Neural crest cell (in vitro differentiated cells): ENCODE data around the gene FRAS1. TPM values are rescaled to one million over a fixed set of nuclear protein-coding genes. Genes with fewer than 3 reads are reported as not detected.
A peak's percentile ranks its signal among the peaks of the same experiment; 100 is the strongest.

ENCODE experiments used
- DNase-seq: peaks from one replicate; pipeline ENCODE4 v3.0.0; 2021; ENCODE audit warnings: low read depth, mixed read lengths, low spot score
- H3K27ac Mint-ChIP-seq: one replicate; pipeline ENCODE4 v1.8.0; 2021; ENCODE audit warnings: mild to moderate bottlenecking, mixed read lengths; ENCODE audit not compliant: unreplicated experiment
- H3K27me3 Mint-ChIP-seq: 2 replicates; pipeline ENCODE4 v1.8.0; 2021; ENCODE audit warnings: low read depth, mild to moderate bottlenecking, mixed read lengths
- H3K36me3 Mint-ChIP-seq: 2 replicates; pipeline ENCODE4 v1.8.0; 2021; ENCODE audit warnings: low read depth, mild to moderate bottlenecking, mixed read lengths
- H3K4me1 Mint-ChIP-seq: 2 replicates; pipeline ENCODE4 v1.8.0; 2021; ENCODE audit warnings: mixed read lengths
- H3K4me3 Mint-ChIP-seq: one replicate; pipeline ENCODE4 v1.8.0; 2021; ENCODE audit warnings: mild to moderate bottlenecking, mixed read lengths
- H3K9me3 Mint-ChIP-seq: 2 replicates; pipeline ENCODE4 v1.8.0; 2021; ENCODE audit warnings: mixed read lengths
- total RNA-seq: library from RNA; stranded (reverse); gene quantifications from 2 replicates; pipeline ENCODE4 v1.2.1, GENCODE V29; 2021
- TF ChIP-seq, protein P1 (sequence below): fragments of 200-600 bp; sonication (generic); conservative IDR thresholded peaks from 2 replicates; pipeline ENCODE4 v1.5.0; 2021; ENCODE audit warnings: antibody characterized with exemption, mild to moderate bottlenecking

The FRAS1 gene
- total RNA-seq, 1 donor from 2014 or later = 8.4 TPM

DNA sequence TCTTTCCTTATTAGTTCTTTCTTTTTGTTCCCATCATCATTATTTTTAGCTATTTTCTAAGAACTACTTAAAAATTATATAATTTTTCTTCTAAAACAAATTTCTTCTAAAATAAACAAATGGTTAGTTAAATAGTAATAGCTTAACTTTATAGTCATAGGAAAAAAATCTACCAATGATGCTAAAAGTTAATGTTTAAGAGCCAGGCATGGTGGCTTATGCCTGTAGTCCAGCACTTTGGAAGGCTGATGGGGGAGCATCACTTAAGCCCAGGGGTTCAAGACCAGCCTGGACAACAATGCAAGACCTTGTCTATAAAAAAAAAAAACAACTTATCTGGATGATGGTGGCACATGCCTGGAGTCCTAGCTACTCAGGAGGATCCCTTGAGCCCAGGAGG is 367.3 kb downstream of the FRAS1 start:
- H3K9me3 Mint-ChIP-seq = peaks cover 1% of the 10 kb centered on the region
- no peaks in the 10 kb centered on the region for H3K27me3 Mint-ChIP-seq
- no peak overlapping the region for H3K27ac Mint-ChIP-seq
- H3K4me1 Mint-ChIP-seq = no peaks in the 10 kb centered on the region
- H3K36me3 Mint-ChIP-seq = peaks cover 14% of the 10 kb centered on the region
- TF ChIP-seq, protein P1, sequence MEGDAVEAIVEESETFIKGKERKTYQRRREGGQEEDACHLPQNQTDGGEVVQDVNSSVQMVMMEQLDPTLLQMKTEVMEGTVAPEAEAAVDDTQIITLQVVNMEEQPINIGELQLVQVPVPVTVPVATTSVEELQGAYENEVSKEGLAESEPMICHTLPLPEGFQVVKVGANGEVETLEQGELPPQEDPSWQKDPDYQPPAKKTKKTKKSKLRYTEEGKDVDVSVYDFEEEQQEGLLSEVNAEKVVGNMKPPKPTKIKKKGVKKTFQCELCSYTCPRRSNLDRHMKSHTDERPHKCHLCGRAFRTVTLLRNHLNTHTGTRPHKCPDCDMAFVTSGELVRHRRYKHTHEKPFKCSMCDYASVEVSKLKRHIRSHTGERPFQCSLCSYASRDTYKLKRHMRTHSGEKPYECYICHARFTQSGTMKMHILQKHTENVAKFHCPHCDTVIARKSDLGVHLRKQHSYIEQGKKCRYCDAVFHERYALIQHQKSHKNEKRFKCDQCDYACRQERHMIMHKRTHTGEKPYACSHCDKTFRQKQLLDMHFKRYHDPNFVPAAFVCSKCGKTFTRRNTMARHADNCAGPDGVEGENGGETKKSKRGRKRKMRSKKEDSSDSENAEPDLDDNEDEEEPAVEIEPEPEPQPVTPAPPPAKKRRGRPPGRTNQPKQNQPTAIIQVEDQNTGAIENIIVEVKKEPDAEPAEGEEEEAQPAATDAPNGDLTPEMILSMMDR = no peak
- no peak overlapping the region for H3K4me3 Mint-ChIP-seq
- no peak for DNase-seq

DNA sequence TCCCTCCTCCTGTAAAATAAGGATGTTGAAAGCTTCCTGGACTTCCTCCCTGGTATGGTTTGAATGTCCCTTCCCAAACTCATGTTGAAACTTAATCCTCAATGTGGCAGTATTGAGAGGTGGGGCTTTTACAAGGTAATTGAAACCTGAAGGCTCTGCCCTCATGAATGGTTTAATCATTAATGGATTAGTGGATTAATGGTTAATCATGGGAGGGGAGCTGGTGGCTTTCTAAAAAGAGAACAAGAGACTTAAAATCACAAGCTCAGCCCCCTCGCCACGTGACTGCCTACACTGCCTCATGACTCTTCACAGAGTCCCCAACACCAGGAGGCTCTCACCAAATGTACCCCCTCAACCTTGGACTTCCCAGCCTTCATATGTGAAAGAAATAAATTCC is 369.8 kb downstream of the FRAS1 start:
- H3K9me3 Mint-ChIP-seq = no peaks in the 10 kb centered on the region
- peaks cover 5% of the 10 kb centered on the region for H3K36me3 Mint-ChIP-seq
- H3K27me3 Mint-ChIP-seq = no peaks in the 10 kb centered on the region
- TF ChIP-seq, protein P1 = no peak
- no peak for DNase-seq
- H3K4me1 Mint-ChIP-seq = no peaks in the 10 kb centered on the region
- H3K4me3 Mint-ChIP-seq = no peak overlapping the region
- no peak overlapping the region for H3K27ac Mint-ChIP-seq

DNA sequence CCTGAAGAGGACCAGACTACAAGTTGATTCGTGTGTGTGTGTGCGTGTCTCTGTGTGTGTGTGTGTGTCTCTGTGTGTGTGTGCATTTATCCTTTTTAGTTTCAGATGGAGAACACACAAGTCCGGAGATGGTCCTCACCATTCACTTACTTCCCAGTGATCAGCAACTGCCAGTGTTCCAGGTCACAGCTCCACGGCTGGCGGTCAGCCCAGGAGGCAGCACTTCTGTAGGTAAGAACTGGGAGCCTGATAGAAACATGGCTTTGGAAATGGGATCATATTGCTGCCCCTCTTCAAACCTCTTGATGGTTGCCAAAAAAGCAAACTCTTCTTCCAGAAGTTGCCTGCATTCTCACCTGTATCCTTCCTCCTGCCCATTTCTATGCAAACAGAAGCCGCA is 371.9 kb downstream of the FRAS1 start:
- Mint-ChIP-seq H3K4me1 (peaks cover 6% of the 10 kb centered on the region), H3K36me3 (no peaks in the 10 kb centered on the region), H3K4me3 (no peak overlapping the region), H3K27me3 (no peaks in the 10 kb centered on the region), H3K9me3 (no peaks in the 10 kb centered on the region), H3K27ac (no peak overlapping the region)
- DNase-seq = no peak
- TF ChIP-seq, protein P1 = no peak

DNA sequence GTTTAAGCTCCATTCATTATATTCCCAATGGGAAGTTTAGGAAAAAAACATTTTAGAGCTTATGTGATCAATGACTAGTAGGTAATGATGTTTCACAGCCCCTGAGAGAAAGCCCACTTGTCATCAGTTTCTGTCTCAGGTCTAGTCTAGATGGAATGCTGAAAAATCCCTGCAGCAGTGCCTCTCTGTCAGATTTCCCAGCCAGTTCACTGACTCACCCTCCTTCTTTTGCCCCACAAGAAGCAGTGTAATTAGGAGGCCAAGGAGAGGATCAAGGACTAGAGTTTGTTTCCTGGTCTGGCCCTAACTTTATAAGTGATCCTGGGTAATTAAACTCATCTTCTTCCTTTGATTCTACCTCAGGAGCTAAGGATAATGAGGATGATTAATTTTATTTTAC is 375.8 kb downstream of the FRAS1 start:
- H3K27ac Mint-ChIP-seq = peak overlapping the region; percentile 32
- H3K36me3 Mint-ChIP-seq = no peaks in the 10 kb centered on the region
- H3K9me3 Mint-ChIP-seq = no peaks in the 10 kb centered on the region
- no peak for DNase-seq
- TF ChIP-seq, protein P1 = no peak
- H3K4me1 Mint-ChIP-seq = peaks cover 6% of the 10 kb centered on the region
- no peak overlapping the region for H3K4me3 Mint-ChIP-seq
- no peaks in the 10 kb centered on the region for H3K27me3 Mint-ChIP-seq

DNA sequence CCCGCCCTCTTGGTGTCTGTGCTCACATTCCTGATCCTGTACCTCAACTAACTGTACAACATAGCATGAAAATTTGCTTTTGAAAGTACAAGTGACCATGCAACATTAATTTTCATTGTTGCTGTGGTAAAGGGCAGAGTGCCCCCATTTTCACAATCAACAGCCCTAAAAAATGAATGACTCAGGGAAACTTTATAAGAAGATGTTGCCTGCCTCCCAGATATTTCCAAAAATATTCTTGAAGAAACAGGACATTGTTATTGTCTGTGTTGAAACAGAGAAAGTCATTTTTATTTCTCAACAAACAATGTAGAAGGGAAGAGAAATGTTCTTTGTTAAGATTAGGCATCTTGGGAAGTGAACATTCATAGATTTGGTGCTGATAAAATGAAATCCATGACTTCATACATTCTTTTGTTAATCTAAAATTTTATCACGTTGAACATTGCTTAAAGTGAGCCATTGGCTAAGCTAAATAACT is 380.5 kb downstream of the FRAS1 start:
- Mint-ChIP-seq H3K9me3 (no peaks in the 10 kb centered on the region), H3K4me1 (peaks cover 6% of the 10 kb centered on the region), H3K36me3 (no peaks in the 10 kb centered on the region), H3K27me3 (no peaks in the 10 kb centered on the region), H3K27ac (no peak overlapping the region), H3K4me3 (no peak overlapping the region)
- no peak for DNase-seq
- TF ChIP-seq, protein P1 = no peak

DNA sequence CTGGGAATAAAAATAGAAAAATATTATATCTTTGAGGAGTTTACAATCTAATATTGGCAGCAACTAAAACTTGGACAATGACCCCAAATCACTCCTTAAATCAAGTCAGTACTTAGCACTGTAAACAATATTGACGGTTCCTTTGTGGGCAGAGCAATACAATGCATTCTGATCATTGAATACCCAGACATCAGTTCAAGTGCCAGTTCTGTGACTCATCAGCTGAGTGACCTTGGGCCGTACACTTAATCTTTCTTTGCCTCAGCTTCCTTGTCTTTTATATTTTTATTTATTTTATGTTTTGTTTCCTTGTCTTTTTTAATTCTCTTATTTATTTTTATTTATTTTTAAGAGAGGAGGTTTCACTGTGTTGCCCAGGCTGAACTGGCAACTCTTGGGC is 382.2 kb downstream of the FRAS1 start:
- Mint-ChIP-seq H3K36me3 (no peaks in the 10 kb centered on the region), H3K4me3 (no peak overlapping the region), H3K4me1 (no peaks in the 10 kb centered on the region), H3K9me3 (no peaks in the 10 kb centered on the region), H3K27ac (no peak overlapping the region), H3K27me3 (no peaks in the 10 kb centered on the region)
- no peak for DNase-seq
- TF ChIP-seq, protein P1 = no peak
